Measurements from ENCODE around the gene CNIH3. TPM values are rescaled to one million over a fixed set of nuclear protein-coding genes. Genes with fewer than 3 reads are reported as not detected.

CNIH3 gene
- total and polyA plus RNA-seq, 2 of the 4 experiments (the other 2 are of a cell fraction), result 2.0 to 2.9 TPM

Other genes starting within 250 kb of the CNIH3 start
- 23.8 and 41.4 TPM in 2 replicates for gene WDR26, start 181.5 kb upstream of the CNIH3 start, total RNA-seq (2012; rRNA removed)
- gene WDR26, start 181.5 kb upstream of the CNIH3 start, polyA plus RNA-seq (2012; rRNA removed), result 31.1 and 46.4 TPM in 2 replicates

Data from IMR-90 (cell line).